Measurements from ENCODE around the gene VASP. TPM values are rescaled to one million over a fixed set of nuclear protein-coding genes. Genes with fewer than 3 reads are reported as not detected.

The VASP gene
- 77.9 and 97.9 TPM in 2 replicates for total RNA-seq (2014; rRNA removed; shearing (Covaris generic); ENCODE audit: low replicate concordance)

DNA sequence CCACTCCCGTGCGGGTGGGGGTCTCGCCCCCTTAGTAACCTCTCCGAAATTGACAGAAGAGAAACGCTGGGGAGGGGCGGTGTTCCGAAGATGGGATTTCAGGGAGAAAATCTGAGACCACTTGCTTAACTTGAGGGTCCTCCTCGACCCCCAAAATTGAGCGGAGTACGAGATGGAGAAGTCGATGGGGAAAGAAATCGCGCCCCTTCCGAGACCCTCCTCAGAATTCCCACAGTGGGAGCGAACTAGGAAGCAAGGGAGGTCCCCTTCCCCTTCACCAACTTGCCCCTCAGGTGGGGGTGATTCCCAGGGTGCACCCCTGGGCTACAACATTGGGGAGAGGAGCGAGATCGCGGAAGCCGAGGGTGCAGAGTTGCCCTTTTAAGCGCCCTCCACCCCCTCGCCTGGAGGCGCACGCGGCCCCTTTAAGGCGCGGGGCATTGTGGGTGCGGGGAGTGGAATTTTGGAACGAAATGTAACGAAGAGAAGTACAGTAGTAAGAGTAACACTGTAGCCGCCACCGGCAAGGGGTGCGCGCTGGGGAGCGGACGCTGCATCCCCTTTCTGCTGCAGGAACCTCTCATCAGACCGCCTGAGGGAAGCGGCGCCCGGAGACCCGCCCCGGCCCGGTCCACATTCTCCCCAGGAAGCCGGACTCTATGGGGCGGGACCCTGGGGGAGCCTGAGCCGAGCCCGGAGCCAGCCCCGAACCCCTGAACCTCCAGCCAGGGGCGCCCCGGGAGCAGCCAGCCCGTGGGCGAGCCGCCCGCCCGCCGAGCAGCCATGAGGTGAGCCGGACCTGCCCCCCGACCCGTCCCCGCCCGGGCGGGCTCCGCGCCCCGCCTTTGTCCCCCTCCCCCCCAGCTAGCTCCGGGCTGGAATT is at the start of gene VASP:
TSS of gene VASP (plus strand) at position 491 of the 883 bp plus-strand sequence. CDS start at position 784, 293 bp downstream.
- DNase-seq: peak; percentile 97
- Histone ChIP-seq H3K27ac (ENCODE audit: low read length) (peak within 1 kb of the TSS; percentile 87), H3K27me3 (ENCODE audit: low read length) (no peaks in the 10 kb centered on the region), H4K20me1 (ENCODE audit: insufficient read depth, low read depth, low read length) (peaks cover 5% of the 10 kb centered on the region; the same call in 1 of the 2 replicates), H3K4me2 (ENCODE audit: low read depth, low read length, poor library complexity, severe bottlenecking) (peak within 1 kb of the TSS; percentile 80), H3K36me3 (ENCODE audit: insufficient read depth, low read length) (no peaks in the 10 kb centered on the region), H3K9me2 (replicated peaks; ENCODE audit: insufficient read depth, low read length) (no peaks in the 10 kb centered on the region), H3K9ac (ENCODE audit: low read length) (peak within 1 kb of the TSS; percentile 96), H3K4me3 (ENCODE audit: low read length) (peak within 1 kb of the TSS; percentile 99), H2AFZ (ENCODE audit: low read length) (peak within 1 kb of the TSS; percentile 84), H3K9me3 (ENCODE audit: low read length) (no peaks in the 10 kb centered on the region), H3K4me1 (ENCODE audit: low read length) (peaks cover 37% of the 10 kb centered on the region), H3K79me2 (ENCODE audit: low read length) (peaks cover 49% of the 10 kb centered on the region)

DNA sequence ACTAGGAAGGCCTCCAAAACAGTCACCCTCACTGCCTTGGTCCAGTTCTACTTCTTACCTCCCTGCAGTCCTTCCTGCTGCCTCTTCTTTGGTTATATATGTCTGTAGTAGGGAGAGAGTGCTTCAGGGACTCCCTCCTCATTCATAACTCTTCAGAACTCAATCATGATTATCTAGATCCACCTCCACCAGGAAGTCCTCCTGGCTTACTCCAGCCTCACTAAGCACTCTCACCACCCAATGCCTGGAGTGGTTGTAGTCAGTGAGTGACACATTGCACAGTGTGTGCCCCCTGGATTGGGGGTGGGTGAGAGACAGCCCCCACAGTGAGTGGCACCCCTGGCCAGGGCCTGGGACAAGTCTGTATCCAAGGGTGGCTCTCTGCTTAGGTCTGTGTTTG is 49.5 kb upstream of the VASP start:
- Histone ChIP-seq H3K36me3 (ENCODE audit: insufficient read depth, low read length) (no peaks in the 10 kb centered on the region), H3K27me3 (ENCODE audit: low read length) (no peaks in the 10 kb centered on the region), H3K9me2 (replicated peaks; ENCODE audit: insufficient read depth, low read length) (no peaks in the 10 kb centered on the region), H3K9me3 (ENCODE audit: low read length) (no peaks in the 10 kb centered on the region), H2AFZ (ENCODE audit: low read length) (no peak overlapping the region), H3K27ac (ENCODE audit: low read length) (no peak overlapping the region), H3K4me1 (ENCODE audit: low read length) (peaks cover 16% of the 10 kb centered on the region), H4K20me1 (ENCODE audit: insufficient read depth, low read depth, low read length) (no peaks in the 10 kb centered on the region), H3K79me2 (ENCODE audit: low read length) (no peaks in the 10 kb centered on the region), H3K4me3 (ENCODE audit: low read length) (no peak overlapping the region), H3K9ac (ENCODE audit: low read length) (no peak overlapping the region), H3K4me2 (ENCODE audit: low read depth, low read length, poor library complexity, severe bottlenecking) (no peak overlapping the region)
- no peak for DNase-seq

DNA sequence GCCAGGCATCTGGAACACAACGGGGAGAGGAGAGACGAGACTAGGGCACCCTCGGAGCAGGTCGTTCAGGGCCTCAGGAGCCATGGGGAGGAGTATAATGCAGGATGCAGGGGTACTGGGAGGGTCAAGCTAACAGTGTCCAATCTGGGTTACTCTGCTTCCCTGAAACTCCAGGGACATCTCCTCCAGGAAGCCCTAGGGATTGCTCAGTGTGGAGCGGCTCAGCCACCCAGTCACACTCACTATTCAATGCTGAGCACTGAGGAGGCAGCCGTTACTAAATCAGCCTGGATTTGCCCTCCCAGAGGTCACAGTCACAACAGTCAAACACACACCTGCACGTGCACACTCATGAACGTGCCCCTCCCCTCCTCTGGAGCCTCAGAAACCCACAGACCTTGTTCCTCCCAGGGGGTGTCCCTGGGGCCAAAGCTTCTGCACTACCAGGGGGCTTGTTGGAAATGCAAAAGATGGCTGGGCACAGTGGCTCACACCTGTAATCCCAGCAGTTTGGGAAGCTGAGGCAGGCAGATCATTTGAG is 46.4 kb upstream of the VASP start:
- Histone ChIP-seq H3K36me3 (ENCODE audit: insufficient read depth, low read length) (no peaks in the 10 kb centered on the region), H2AFZ (ENCODE audit: low read length) (no peak overlapping the region), H3K4me2 (ENCODE audit: low read depth, low read length, poor library complexity, severe bottlenecking) (no peak overlapping the region), H3K4me1 (ENCODE audit: low read length) (peaks cover 15% of the 10 kb centered on the region), H3K4me3 (ENCODE audit: low read length) (no peak overlapping the region), H3K79me2 (ENCODE audit: low read length) (no peaks in the 10 kb centered on the region), H3K9me3 (ENCODE audit: low read length) (no peaks in the 10 kb centered on the region), H3K27ac (ENCODE audit: low read length) (no peak overlapping the region), H3K9me2 (replicated peaks; ENCODE audit: insufficient read depth, low read length) (no peaks in the 10 kb centered on the region), H4K20me1 (ENCODE audit: insufficient read depth, low read depth, low read length) (no peaks in the 10 kb centered on the region), H3K9ac (ENCODE audit: low read length) (0 out of 2 replicates have a peak overlapping the region, but pooled peaks have one; percentile 30), H3K27me3 (ENCODE audit: low read length) (no peaks in the 10 kb centered on the region)
- DNase-seq: no peak

DNA sequence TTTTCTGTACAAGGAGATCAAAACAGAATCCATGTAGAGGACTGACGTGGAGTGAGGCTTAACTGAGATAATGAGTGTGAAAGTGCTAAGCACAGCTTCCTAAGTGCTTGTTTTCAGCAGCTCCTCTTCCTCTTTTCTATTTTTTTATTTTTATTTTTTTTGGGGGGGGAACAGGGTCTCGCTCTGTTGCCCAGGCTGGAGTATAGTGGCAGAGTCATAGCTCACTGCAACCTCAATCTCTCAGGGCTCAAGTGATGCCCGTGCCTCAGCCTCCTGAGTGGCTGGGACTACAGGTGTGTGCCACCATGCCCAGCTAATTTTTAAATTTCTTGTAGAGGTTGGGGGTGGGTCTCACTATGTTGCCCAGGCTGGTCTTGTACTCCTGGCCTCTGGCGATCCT is 45.1 kb upstream of the VASP start:
- Histone ChIP-seq H2AFZ (ENCODE audit: low read length) (no peak overlapping the region), H3K36me3 (ENCODE audit: insufficient read depth, low read length) (no peaks in the 10 kb centered on the region), H3K79me2 (ENCODE audit: low read length) (no peaks in the 10 kb centered on the region), H3K27ac (ENCODE audit: low read length) (no peak overlapping the region), H4K20me1 (ENCODE audit: insufficient read depth, low read depth, low read length) (no peaks in the 10 kb centered on the region), H3K9ac (ENCODE audit: low read length) (no peak overlapping the region), H3K9me2 (replicated peaks; ENCODE audit: insufficient read depth, low read length) (no peaks in the 10 kb centered on the region), H3K9me3 (ENCODE audit: low read length) (no peaks in the 10 kb centered on the region), H3K4me1 (ENCODE audit: low read length) (peaks cover 11% of the 10 kb centered on the region), H3K27me3 (ENCODE audit: low read length) (no peaks in the 10 kb centered on the region), H3K4me2 (ENCODE audit: low read depth, low read length, poor library complexity, severe bottlenecking) (no peak overlapping the region), H3K4me3 (ENCODE audit: low read length) (no peak overlapping the region)
- DNase-seq: peak; percentile 37

DNA sequence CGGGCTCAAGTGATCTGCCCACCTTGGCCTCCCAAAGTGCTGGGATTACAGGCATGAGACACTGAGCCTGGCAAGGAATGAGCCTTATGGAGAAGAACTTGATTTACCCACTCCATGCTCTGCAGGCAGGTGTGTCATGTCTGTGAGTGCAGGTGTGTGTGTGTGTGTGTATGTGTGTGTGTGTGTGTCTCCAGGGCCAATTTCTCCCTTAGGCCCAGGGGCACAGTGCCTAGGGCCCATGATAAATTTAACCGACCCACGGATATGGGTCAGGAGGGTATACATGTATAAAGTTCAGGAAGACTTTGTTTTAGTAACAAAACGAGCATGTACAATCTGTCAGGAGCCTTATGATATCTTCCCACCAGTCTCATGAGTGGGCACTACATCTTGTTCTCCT is 44.0 kb upstream of the VASP start:
- H3K9me2 ChIP-seq (replicated peaks; ENCODE audit: insufficient read depth, low read length): no peaks in the 10 kb centered on the region
- no peak overlapping the region for H3K4me2 ChIP-seq (ENCODE audit: low read depth, low read length, poor library complexity, severe bottlenecking)
- no peak for DNase-seq
- H3K4me1 ChIP-seq (ENCODE audit: low read length): peaks cover 19% of the 10 kb centered on the region
- no peak overlapping the region for H3K27ac ChIP-seq (ENCODE audit: low read length)
- H3K79me2 ChIP-seq (ENCODE audit: low read length): 0 out of 2 replicates have a peak, but pooled peaks cover 3% of the 10 kb centered on the region
- H3K4me3 ChIP-seq (ENCODE audit: low read length): no peak overlapping the region
- no peaks in the 10 kb centered on the region for H3K9me3 ChIP-seq (ENCODE audit: low read length)
- no peak overlapping the region for H2AFZ ChIP-seq (ENCODE audit: low read length)
- H3K9ac ChIP-seq (ENCODE audit: low read length): no peak overlapping the region
- no peaks in the 10 kb centered on the region for H4K20me1 ChIP-seq (ENCODE audit: insufficient read depth, low read depth, low read length)
- no peaks in the 10 kb centered on the region for H3K27me3 ChIP-seq (ENCODE audit: low read length)
- H3K36me3 ChIP-seq (ENCODE audit: insufficient read depth, low read length): no peaks in the 10 kb centered on the region

DNA sequence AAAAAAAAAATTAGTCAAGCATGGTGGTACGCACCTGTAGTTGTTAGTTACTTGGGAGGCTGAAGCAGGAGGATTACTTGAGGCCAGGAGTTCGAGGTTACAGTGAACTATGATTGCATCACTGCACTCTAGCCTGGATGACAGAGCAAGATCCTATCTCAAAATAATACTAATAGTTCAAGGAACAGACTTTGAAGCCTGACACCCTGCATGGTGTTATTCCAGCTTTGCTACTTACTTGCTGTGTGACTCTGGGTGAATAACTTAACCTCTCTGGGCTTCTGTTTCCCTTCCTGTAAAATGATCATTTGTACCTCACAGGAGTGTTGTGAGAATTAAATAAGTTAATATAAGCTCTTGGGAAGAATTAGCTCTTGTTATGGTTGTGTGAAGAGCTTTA is 43.0 kb upstream of the VASP start:
- no peak overlapping the region for H3K4me3 ChIP-seq (ENCODE audit: low read length)
- no peak for DNase-seq
- H3K79me2 ChIP-seq (ENCODE audit: low read length): 0 out of 2 replicates have a peak, but pooled peaks cover 7% of the 10 kb centered on the region
- no peak overlapping the region for H3K9ac ChIP-seq (ENCODE audit: low read length)
- H2AFZ ChIP-seq (ENCODE audit: low read length): no peak overlapping the region
- H3K9me2 ChIP-seq (replicated peaks; ENCODE audit: insufficient read depth, low read length): no peaks in the 10 kb centered on the region
- H3K4me1 ChIP-seq (ENCODE audit: low read length): peaks cover 19% of the 10 kb centered on the region
- no peak overlapping the region for H3K4me2 ChIP-seq (ENCODE audit: low read depth, low read length, poor library complexity, severe bottlenecking)
- H3K9me3 ChIP-seq (ENCODE audit: low read length): no peaks in the 10 kb centered on the region
- H3K36me3 ChIP-seq (ENCODE audit: insufficient read depth, low read length): no peaks in the 10 kb centered on the region
- no peak overlapping the region for H3K27ac ChIP-seq (ENCODE audit: low read length)
- no peaks in the 10 kb centered on the region for H3K27me3 ChIP-seq (ENCODE audit: low read length)
- no peaks in the 10 kb centered on the region for H4K20me1 ChIP-seq (ENCODE audit: insufficient read depth, low read depth, low read length)

DNA sequence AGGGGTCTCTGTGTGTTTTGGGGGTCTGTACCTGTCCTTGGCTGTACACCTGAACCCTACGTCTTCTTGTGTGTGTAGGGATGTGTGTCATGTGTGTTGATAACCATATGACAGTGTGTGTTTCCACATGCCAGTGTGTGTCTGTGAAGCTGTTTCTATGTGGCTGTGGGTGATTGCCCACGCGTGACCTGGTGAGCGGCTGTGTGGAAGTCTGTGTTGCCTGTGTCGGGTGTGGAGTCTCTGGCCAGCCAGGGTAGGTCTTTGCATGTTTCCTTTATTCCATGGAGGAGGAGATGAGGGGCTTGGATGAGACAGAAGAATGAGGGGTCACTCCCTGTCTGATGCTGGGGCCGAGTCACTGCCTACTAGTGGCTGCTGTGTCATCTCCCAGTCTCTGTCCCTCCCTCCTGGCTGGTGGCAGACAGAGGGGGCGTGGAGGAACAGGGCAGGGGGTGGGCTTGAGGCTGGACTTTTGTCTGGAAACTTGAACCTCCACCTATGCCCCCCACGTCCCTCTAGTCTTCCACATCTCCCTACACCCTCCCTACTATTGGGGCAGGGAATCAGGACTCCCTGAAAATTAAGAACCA is 42.3 kb upstream of the VASP start:
- no peak overlapping the region for H3K27ac ChIP-seq (ENCODE audit: low read length)
- H2AFZ ChIP-seq (ENCODE audit: low read length): no peak overlapping the region
- no peaks in the 10 kb centered on the region for H4K20me1 ChIP-seq (ENCODE audit: insufficient read depth, low read depth, low read length)
- no peak for DNase-seq
- no peaks in the 10 kb centered on the region for H3K36me3 ChIP-seq (ENCODE audit: insufficient read depth, low read length)
- peaks cover 25% of the 10 kb centered on the region for H3K4me1 ChIP-seq (ENCODE audit: low read length)
- H3K27me3 ChIP-seq (ENCODE audit: low read length): no peaks in the 10 kb centered on the region
- H3K9ac ChIP-seq (ENCODE audit: low read length): no peak overlapping the region
- H3K9me3 ChIP-seq (ENCODE audit: low read length): no peaks in the 10 kb centered on the region
- no peak overlapping the region for H3K4me2 ChIP-seq (ENCODE audit: low read depth, low read length, poor library complexity, severe bottlenecking)
- H3K4me3 ChIP-seq (ENCODE audit: low read length): no peak overlapping the region
- H3K9me2 ChIP-seq (replicated peaks; ENCODE audit: insufficient read depth, low read length): no peaks in the 10 kb centered on the region
- 0 out of 2 replicates have a peak, but pooled peaks cover 7% of the 10 kb centered on the region for H3K79me2 ChIP-seq (ENCODE audit: low read length)

DNA sequence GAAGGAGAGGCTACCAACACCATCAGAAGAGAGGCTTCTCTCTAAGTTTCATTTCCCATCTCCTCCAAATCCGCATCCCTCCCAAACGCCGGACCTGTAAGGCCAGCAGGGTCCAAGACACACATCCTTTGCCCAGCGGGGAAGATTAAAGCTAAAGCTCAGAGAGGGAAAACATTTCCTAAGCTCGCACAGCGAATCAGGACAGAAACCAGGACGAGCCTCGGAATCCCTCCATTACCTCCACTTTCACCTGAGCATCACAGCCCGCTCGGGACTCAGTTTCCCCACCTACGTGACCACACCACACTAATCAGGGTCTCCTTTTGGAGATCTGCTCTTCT is 40.2 kb upstream of the VASP start:
- Histone ChIP-seq H3K9me2 (replicated peaks; ENCODE audit: insufficient read depth, low read length) (no peaks in the 10 kb centered on the region), H3K27ac (ENCODE audit: low read length) (no peak overlapping the region), H3K4me1 (ENCODE audit: low read length) (peaks cover 25% of the 10 kb centered on the region), H3K79me2 (ENCODE audit: low read length) (0 out of 2 replicates have a peak, but pooled peaks cover 7% of the 10 kb centered on the region), H3K9ac (ENCODE audit: low read length) (peak overlapping the region; percentile 62), H4K20me1 (ENCODE audit: insufficient read depth, low read depth, low read length) (no peaks in the 10 kb centered on the region), H2AFZ (ENCODE audit: low read length) (peak overlapping the region; percentile 73), H3K4me2 (ENCODE audit: low read depth, low read length, poor library complexity, severe bottlenecking) (peak overlapping the region; percentile 88), H3K9me3 (ENCODE audit: low read length) (no peaks in the 10 kb centered on the region), H3K4me3 (ENCODE audit: low read length) (peak overlapping the region; percentile 88), H3K36me3 (ENCODE audit: insufficient read depth, low read length) (no peaks in the 10 kb centered on the region), H3K27me3 (ENCODE audit: low read length) (no peaks in the 10 kb centered on the region)
- DNase-seq: peak; percentile 59
